T follicular helper cell (primary cell): ENCODE measurements around the gene AP2A1.

Experiments
- DNase-seq: peaks from one replicate; pipeline ENCODE4 v3.0.0-alpha.2; 2020; ENCODE audit warnings: low read depth

Gene AP2A1

GRCh38 chr19:49766007-49766929 lies 533 bp upstream of the AP2A1 start:
- peak; percentile 99 for DNase-seq

GRCh38 chr19:49767381-49767780 lies 580 bp downstream of the AP2A1 start:
- no peak for DNase-seq

GRCh38 chr19:49767967-49768581 lies 1.3 kb downstream of the AP2A1 start:
- DNase-seq: no peak

- DNase-seq: no peak
Observed at GRCh38 chr19:49770529-49770928, 3.7 kb downstream of the AP2A1 start.

- no peak for DNase-seq
Observed at GRCh38 chr19:49771674-49772139, 4.9 kb downstream of the AP2A1 start.

GRCh38 chr19:49772850-49773432 lies 6.1 kb downstream of the AP2A1 start:
- DNase-seq: no peak

GRCh38 chr19:49773663-49774350 lies 7.0 kb downstream of the AP2A1 start:
- DNase-seq: no peak

- no peak for DNase-seq
Observed at GRCh38 chr19:49774969-49775368, 8.2 kb downstream of the AP2A1 start.

- DNase-seq: no peak
Observed at GRCh38 chr19:49775742-49776370, 9.1 kb downstream of the AP2A1 start.

- DNase-seq: no peak
Observed at GRCh38 chr19:49776371-49776764, 9.6 kb downstream of the AP2A1 start.

GRCh38 chr19:49779731-49780555 lies 13.1 kb downstream of the AP2A1 start:
- DNase-seq: no peak

- no peak for DNase-seq
Observed at GRCh38 chr19:49780861-49781260, 14.1 kb downstream of the AP2A1 start.

- DNase-seq: no peak
Observed at GRCh38 chr19:49781394-49781793, 14.6 kb downstream of the AP2A1 start.

- DNase-seq: no peak
Observed at GRCh38 chr19:49782515-49782914, 15.7 kb downstream of the AP2A1 start.

- DNase-seq: no peak
Observed at GRCh38 chr19:49786376-49786820, 19.6 kb downstream of the AP2A1 start.

- no peak for DNase-seq
Observed at GRCh38 chr19:49787746-49788145, 20.9 kb downstream of the AP2A1 start.

GRCh38 chr19:49788857-49789256 lies 22.1 kb downstream of the AP2A1 start:
- DNase-seq: no peak

GRCh38 chr19:49790866-49791265 lies 24.1 kb downstream of the AP2A1 start:
- DNase-seq: no peak

- DNase-seq: no peak
Observed at GRCh38 chr19:49791776-49792445, 25.1 kb downstream of the AP2A1 start.
